Naive thymus-derived CD8-positive, alpha-beta T cell (primary cell): ENCODE measurements around the gene CFD. TPM values are rescaled to one million over a fixed set of nuclear protein-coding genes. Genes with fewer than 3 reads are reported as not detected.

Source experiments
- ATAC-seq, 2 donors: fragments of 150-1000 bp; cut with Tn5 transposase in 1 of 2; sonication (Bioruptor Pico), chemical (Tn5 transposase) in 1 of 2; 1 replicate in 1 of 2; 2 replicates in 1 of 2; pipeline ENCODE4 v1.10.0; 2021; ENCODE audit warnings: mild to moderate bottlenecking in 2 of 2, moderate library complexity in 2 of 2
- POLR2A ChIA-PET: fragments of 350-600 bp; sonication (Branson Sonifier 250); formaldehyde crosslinking; loops from one replicate; lab custom pipeline; 2021; ENCODE audit warnings: antibody characterized with exemption; lab: Charles Lee
- DNase-seq, 10 donors: peaks; one replicate each; pipeline versions ENCODE4 v3.0.0 to v3.0.0-alpha.2; 2020 to 2022
- H3K27ac Mint-ChIP-seq, 10 donors: one replicate each; pipeline ENCODE4 v1.8.0; 2020 to 2022; ENCODE audit warnings: mild to moderate bottlenecking in 10 of 10, mixed read lengths in 10 of 10, moderate library complexity in 4 of 10, inconsistent platforms in 1 of 10
- H3K27me3 Mint-ChIP-seq, 5 donors: one replicate each; pipeline ENCODE4 v1.8.0; 2021 to 2022; ENCODE audit warnings: mixed read lengths in 5 of 5
- H3K36me3 Mint-ChIP-seq, 3 donors: one replicate each; pipeline ENCODE4 v1.8.0; 2020 to 2022; ENCODE audit warnings: mixed read lengths in 3 of 3, mild to moderate bottlenecking in 2 of 3, inconsistent platforms in 1 of 3
- H3K4me1 Mint-ChIP-seq, 4 donors: one replicate each; pipeline ENCODE4 v1.8.0; 2021 to 2022; ENCODE audit warnings: mixed read lengths in 4 of 4
- H3K4me3 Mint-ChIP-seq, 10 donors: one replicate each; pipeline ENCODE4 v1.8.0; 2020 to 2022; ENCODE audit warnings: mild to moderate bottlenecking in 10 of 10, mixed read lengths in 10 of 10, moderate library complexity in 6 of 10, inconsistent platforms in 1 of 10
- H3K9me3 Mint-ChIP-seq, 9 donors: one replicate each; pipeline ENCODE4 v1.8.0; 2020 to 2022; ENCODE audit warnings: mixed read lengths in 9 of 9, mild to moderate bottlenecking in 3 of 9, inconsistent platforms in 1 of 9, moderate library complexity in 1 of 9
- polyA plus RNA-seq, 3 donors: library from polyadenylated mRNA; unstranded; fragments of 300-500 nt; fragmentation: Illumina TruSeq; gene quantifications; one replicate each; pipeline ENCODE4 v1.2.3, GENCODE V29; 2021
- total RNA-seq, 8 experiments: library from RNA in 2 of 8; stranded (reverse) in 2 of 8; gene quantifications; one replicate each; pipeline ENCODE4 v1.2.3 and lab custom pipeline; 2021 to 2026

Gene CFD
- total and polyA plus RNA-seq, 5 experiments from 2014 or later = 2.4 to 10.0 (median 3.9) TPM

DNA sequence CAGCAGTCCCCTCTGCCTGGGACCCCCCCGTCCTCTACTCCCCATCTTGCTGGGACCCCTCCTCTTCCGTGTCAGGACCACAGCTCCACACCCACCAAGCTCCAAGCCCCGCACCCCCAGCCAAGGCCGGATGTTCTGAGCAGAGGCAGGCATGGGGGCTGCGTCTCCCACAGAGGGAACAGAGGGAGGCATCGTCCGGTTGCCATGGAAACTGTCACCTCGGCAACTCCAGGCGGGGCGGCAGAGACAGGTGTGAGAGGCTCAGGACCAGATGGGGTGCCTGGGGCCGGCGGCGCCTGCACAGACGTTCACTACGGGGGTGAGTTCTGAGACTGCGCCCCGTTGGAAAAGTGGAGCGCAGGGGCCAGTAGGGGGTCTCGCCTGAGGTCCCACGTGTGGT lies 39.2 kb downstream of the CFD start:
- Mint-ChIP-seq H3K4me1 (peaks cover 2 to 42% (median 11%) of the 10 kb centered on the region in 4 donors), H3K27ac (peak overlapping the region in 9 of 10 donors; percentile 38 to 92 (median 83)), H3K4me3 (peak overlapping the region in 6 of 10 donors; percentile 7 to 54 (median 44)), H3K9me3 (no peaks in the 10 kb centered on the region), H3K27me3 (peaks cover 0 to 3% (median 0%) of the 10 kb centered on the region in 5 donors), H3K36me3 (peaks cover 0 to 38% (median 4%) of the 10 kb centered on the region in 3 donors)
- DNase-seq = peak in 8 of 10 donors; percentile 47 to 84 (median 63)
- POLR2A ChIA-PET = interaction anchor here (0.7 to 14.3 kb wide), 6 partner anchors 7 to 85 kb away, joined by 3 to 376 read pairs (median 3); no protein-coding TSS in a partner anchor
- peak; percentile 63 to 66 for ATAC-seq

DNA sequence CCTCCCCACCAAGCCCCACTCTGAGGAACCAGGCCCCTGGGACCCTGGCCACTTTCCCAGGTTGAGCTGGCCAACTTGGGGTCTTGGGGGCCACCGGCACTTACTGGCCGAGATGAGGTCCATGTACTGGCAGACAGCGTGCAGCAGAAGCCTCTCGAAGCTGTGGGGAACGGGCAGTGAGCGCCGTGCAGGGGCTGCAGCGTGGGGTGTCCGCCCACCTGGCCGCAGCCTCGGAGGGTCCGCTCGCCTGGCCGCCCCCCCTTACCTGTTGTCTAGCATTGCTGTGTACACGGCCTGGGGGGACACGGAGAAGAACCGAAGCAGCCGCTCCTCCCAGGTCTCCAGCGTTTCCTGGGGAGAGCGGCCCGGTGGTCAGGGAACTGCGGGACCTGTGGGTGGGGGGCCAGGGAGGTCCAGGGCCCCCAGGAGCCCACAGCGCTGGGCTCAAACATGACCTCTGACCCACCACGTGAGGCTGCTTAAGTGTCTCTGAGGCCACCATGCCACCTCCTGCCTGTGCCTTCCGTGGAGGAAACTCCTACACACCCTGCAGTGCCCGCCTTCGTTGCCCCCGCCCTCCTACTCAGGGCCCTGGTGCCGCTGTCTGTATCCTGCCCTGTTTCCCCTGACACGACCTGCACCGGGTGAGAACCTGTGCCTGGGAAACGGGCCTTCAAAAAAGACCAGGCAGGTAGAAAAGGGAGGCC lies 40.0 kb downstream of the CFD start:
- H3K27me3 Mint-ChIP-seq = peaks cover 0 to 3% (median 0%) of the 10 kb centered on the region in 5 donors
- no peaks in the 10 kb centered on the region for H3K9me3 Mint-ChIP-seq
- H3K27ac Mint-ChIP-seq = peak overlapping the region in 3 of 10 donors; percentile 48 to 89 (median 64)
- ATAC-seq = no peak
- peaks cover 0 to 43% (median 4%) of the 10 kb centered on the region in 3 donors for H3K36me3 Mint-ChIP-seq
- H3K4me1 Mint-ChIP-seq = peaks cover 5 to 40% (median 13%) of the 10 kb centered on the region in 4 donors
- H3K4me3 Mint-ChIP-seq = no peak overlapping the region
- POLR2A ChIA-PET = interaction anchor here (1.1 to 14.3 kb wide), 4 partner anchors 7 to 34 kb away, joined by 3 to 376 read pairs (median 79); partner anchors contain the start of genes KISS1R and R3HDM4
- no peak for DNase-seq

DNA sequence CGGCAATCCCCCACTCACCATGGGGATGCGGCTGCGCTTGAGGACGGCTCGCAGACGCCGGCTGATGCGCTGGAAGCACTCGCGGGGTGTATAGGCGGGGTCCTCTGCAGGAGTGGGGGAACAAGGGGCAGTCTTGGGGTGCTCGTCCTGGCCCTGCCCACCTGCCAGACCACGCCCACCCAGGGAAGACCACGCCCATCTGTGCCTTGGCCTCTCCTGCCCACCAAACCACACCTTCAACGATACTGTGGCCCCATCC lies 40.5 kb downstream of the CFD start:
- POLR2A ChIA-PET = interaction anchor here (11.8 to 14.3 kb wide), 2 partner anchors 6 to 17 kb away, joined by 155 to 376 read pairs; partner anchors contain the start of genes KISS1R and R3HDM4
- no peak for DNase-seq

DNA sequence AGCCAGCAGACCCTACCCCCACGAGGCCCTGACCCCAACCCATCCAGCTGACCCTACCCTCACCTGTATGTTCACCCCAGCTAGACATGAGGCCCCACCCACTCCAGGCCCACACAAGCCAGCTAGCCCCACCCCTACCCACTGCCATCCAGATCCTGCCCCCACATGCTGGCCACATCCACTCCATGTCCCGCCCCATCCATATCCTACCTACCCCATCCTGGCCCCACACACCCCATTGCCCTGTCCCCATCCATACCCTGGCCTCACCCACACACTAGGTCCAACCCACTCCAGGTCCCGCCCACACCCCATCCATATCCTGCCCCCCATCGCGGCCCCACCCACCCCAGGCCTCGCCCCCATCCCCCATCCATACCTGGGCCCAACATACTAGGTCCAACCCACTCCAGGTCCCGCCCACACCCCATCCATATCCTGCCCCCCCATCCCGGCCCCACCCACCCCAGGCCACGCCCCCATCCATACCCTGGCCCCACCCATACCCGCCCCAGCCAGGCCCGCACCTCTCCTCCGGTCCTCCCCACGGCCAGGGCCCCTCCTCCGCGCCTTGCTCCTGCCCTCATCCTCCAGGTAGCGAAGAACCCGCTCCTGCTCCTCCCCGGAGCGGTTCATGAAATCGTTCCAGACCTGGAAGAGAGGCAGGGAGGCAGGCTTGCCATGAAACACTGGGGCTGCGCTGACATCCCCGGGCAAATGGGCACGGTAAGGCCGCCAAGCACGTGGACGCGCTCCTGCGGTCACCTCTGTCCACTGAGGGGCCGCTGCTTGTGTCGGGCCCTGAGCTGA lies 41.0 kb downstream of the CFD start:
- ATAC-seq (peak; percentile 33 to 62), DNase-seq (peak in 2 of 10 donors; percentile 39 to 74)
- POLR2A ChIA-PET = interaction anchor here (2.8 to 14.3 kb wide), 5 partner anchors 5 to 37 kb away, joined by 10 to 376 read pairs (median 155); partner anchors contain the start of genes KISS1R, MED16, R3HDM4 and RNU6-9
- peaks cover 0 to 3% (median 0%) of the 10 kb centered on the region in 5 donors for H3K27me3 Mint-ChIP-seq
- no peak overlapping the region for H3K4me3 Mint-ChIP-seq
- H3K4me1 Mint-ChIP-seq = peaks cover 5 to 46% (median 15%) of the 10 kb centered on the region in 4 donors
- H3K36me3 Mint-ChIP-seq = peaks cover 0 to 43% (median 4%) of the 10 kb centered on the region in 3 donors
- H3K27ac Mint-ChIP-seq = peak overlapping the region in 5 of 10 donors; percentile 38 to 83 (median 51)
- no peaks in the 10 kb centered on the region for H3K9me3 Mint-ChIP-seq

More for the DNA sequence above, 40.5 kb downstream of the CFD start:
- Mint-ChIP-seq H3K4me3 (no peak overlapping the region), H3K27ac (peak overlapping the region in 2 of 10 donors; percentile 64 to 83), H3K36me3 (peaks cover 0 to 43% (median 4%) of the 10 kb centered on the region in 3 donors), H3K9me3 (no peaks in the 10 kb centered on the region), H3K27me3 (peaks cover 0 to 3% (median 0%) of the 10 kb centered on the region in 5 donors), H3K4me1 (peaks cover 5 to 43% (median 14%) of the 10 kb centered on the region in 4 donors)
- peak in 1 of 2 donors; percentile 8 for ATAC-seq

DNA sequence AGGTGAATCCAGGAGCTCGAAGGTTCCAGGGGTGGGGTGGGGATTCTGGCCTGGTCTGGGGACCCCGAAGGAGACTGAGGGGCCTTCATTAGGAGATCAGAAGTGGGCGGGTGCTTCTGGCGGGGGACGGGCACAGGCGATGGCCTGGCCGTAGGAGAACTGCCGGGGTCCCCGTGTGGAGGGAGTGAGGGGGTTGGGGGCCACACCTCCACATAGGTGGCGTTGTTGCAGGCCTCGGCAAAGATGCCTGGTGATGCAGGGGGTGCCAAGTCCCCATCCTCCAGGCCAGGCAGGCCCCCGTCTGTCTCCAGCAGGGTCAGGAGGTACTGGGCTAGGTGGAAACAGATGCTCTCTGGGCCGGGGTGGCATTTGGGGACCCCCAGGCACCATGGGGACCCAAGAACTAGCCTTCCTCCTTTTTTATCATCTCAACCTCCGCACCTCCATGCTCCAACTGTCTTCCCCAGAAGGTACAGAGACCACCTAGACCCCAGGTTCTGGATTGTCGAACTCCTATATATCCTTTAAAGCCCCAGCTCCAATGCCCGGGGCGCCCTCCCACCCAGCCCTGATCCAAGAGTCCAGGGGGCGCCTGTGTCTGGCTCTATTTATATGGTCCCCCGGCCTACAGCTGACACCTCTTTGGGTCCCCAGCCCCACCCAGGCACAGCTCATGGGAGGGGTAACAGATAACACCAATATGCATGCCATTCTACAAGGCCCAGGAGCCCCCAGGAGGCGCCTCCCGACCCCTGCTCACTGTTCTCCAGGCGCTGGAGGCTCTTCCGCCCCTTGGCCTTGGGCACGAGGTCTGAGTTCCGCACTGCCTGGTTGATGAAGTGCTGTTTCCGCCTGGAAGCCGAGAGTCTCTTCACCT lies 42.0 kb downstream of the CFD start:
- H3K36me3 Mint-ChIP-seq = peaks cover 0 to 40% (median 4%) of the 10 kb centered on the region in 3 donors
- DNase-seq (no peak), ATAC-seq (no peak)
- peaks cover 5 to 56% (median 24%) of the 10 kb centered on the region in 4 donors for H3K4me1 Mint-ChIP-seq
- POLR2A ChIA-PET = interaction anchor here (0.6 to 14.3 kb wide), 8 partner anchors 5 to 52 kb away, joined by 3 to 376 read pairs (median 14); partner anchors contain the start of genes KISS1R, MED16, R3HDM4 and RNU6-9
- H3K27me3 Mint-ChIP-seq = peaks cover 0 to 3% (median 0%) of the 10 kb centered on the region in 5 donors
- H3K9me3 Mint-ChIP-seq = no peaks in the 10 kb centered on the region
- H3K27ac Mint-ChIP-seq = peak overlapping the region in 8 of 10 donors; percentile 2 to 77 (median 38)
- no peak overlapping the region for H3K4me3 Mint-ChIP-seq

DNA sequence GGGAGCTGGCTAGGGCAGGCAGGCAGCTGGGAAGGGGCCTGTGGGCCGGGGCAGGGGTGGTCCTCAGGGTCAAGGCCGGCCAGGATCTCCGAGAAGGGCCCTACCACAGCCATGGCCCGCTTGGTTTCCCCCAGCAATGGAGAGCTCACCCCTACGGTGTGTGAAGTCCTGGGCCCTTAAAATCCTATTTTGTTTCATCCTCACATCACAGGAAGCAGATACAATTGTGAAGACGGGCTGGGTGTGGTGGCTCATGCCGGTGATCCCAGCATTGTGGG lies 42.6 kb downstream of the CFD start:
- DNase-seq (no peak), ATAC-seq (no peak)
- Mint-ChIP-seq H3K27ac (peak overlapping the region in 5 of 10 donors; percentile 11 to 65 (median 38)), H3K4me3 (no peak overlapping the region), H3K9me3 (no peaks in the 10 kb centered on the region), H3K36me3 (peaks cover 0 to 34% (median under 1%) of the 10 kb centered on the region in 3 donors), H3K4me1 (peaks cover 5 to 62% (median 29%) of the 10 kb centered on the region in 4 donors), H3K27me3 (peaks cover 0 to 3% (median 0%) of the 10 kb centered on the region in 5 donors)
- POLR2A ChIA-PET = interaction anchor here (0.6 to 11.8 kb wide), 7 partner anchors 8 to 52 kb away, joined by 3 to 376 read pairs (median 10); partner anchors contain the start of genes KISS1R, MED16, R3HDM4 and RNU6-9

DNA sequence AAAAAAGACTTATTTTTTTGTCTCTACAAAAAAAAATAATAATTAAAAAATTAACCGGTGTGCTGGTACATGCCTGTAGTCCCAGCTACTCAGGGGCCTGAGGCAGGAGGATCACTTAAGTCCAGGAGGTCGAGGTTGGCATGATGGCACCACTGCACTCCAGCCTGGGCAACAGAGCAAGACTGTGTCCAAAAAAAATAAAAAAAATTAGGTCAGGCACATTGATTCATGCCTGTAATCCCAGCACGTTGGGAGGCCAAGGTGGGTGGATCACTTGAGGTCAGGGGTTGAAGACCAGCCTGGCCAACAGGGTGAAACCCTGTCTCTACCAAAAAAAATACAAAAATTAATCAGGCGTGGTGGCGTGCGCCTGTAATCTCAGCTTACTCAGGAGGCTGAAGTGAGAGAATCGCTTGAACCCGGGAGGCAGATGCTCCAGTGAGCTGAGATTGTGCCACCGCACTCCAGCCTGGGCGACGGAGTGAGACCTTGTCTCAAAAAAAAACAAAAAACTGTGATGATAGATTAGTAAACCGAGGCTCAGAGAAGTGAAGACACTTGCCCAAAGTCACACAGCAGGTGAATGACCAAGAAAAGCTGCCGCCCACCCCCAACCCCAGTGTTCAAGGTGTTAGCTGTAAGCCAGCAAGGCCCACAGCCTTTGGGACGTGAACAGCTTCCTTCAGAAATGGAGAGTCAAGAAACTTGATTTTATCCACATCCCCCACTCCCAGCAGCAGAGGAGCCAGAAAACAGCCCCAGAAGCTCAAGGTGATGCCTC lies 43.2 kb downstream of the CFD start:
- DNase-seq (no peak), ATAC-seq (no peak)
- Mint-ChIP-seq H3K27me3 (peaks cover 0 to 3% (median 0%) of the 10 kb centered on the region in 5 donors), H3K4me3 (peak overlapping the region in 2 of 10 donors; percentile 20 to 26), H3K9me3 (no peaks in the 10 kb centered on the region), H3K4me1 (peaks cover 5 to 68% (median 36%) of the 10 kb centered on the region in 4 donors), H3K36me3 (peaks cover 0 to 30% (median 0%) of the 10 kb centered on the region in 3 donors), H3K27ac (peak overlapping the region in 7 of 10 donors; percentile 34 to 59 (median 48))
- POLR2A ChIA-PET = interaction anchor here (0.6 to 11.8 kb wide), 8 partner anchors 8 to 53 kb away, joined by 3 to 376 read pairs (median 6); partner anchors contain the start of genes KISS1R, MED16, R3HDM4 and RNU6-9

DNA sequence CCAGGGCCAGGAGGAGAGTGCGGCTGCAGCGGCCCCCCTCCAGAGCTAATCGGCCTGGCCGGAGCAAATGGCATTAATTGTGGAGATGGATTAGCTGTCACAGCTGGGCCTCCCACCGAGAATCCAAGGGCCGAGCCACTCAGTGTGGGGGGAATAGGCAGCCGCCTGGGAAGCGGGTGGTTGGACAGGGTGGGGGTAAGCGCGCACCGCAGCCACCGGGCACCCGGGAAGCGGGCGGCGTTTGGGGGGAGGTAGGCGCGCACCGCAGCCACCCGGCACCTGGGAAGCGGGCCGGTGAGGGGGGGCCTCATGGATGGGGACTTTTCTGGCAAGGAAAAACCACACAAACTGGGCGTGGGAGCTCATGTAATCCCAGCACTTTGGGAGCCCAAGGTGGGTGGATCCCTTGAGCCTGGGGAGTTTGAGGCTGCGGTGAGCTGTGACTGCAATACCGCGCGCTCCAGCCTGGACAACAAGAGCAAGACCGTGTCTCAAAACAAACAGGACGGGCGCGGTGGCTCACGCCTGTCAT lies 43.9 kb downstream of the CFD start:
- peaks cover 0 to 3% (median 0%) of the 10 kb centered on the region in 5 donors for H3K27me3 Mint-ChIP-seq
- POLR2A ChIA-PET = interaction anchor here (1.0 to 11.8 kb wide), 4 partner anchors 9 to 30 kb away, joined by 3 to 376 read pairs (median 87); partner anchors contain the start of genes KISS1R, MED16, R3HDM4 and RNU6-9
- no peaks in the 10 kb centered on the region for H3K9me3 Mint-ChIP-seq
- no peak overlapping the region for H3K4me3 Mint-ChIP-seq
- H3K36me3 Mint-ChIP-seq = peaks cover 0 to 24% (median 0%) of the 10 kb centered on the region in 3 donors
- H3K27ac Mint-ChIP-seq = peak overlapping the region in 4 of 10 donors; percentile 46 to 99 (median 52)
- no peak for DNase-seq
- peaks cover 5 to 72% (median 40%) of the 10 kb centered on the region in 4 donors for H3K4me1 Mint-ChIP-seq
- ATAC-seq = no peak

DNA sequence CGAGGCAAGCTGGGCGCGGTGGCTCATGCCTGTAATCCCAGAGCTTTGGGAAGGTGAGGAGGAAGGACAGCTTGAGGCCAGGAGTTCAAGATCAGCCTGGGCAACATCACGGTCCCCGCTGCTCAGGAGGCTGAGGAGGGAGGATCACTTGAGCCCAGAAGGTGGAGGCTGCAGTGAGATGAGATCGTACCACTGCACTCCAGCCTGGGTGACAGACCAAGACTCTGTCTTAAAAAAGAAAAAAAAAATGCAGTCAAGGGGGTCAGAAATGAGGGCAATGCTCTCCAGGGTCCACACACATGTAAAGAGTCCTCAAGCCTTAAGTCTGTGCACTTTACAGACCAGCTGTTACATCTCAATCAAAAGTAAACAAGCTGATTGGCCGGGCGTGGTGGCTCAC lies 45.1 kb downstream of the CFD start:
- no peaks in the 10 kb centered on the region for H3K9me3 Mint-ChIP-seq
- peaks cover 12 to 77% (median 50%) of the 10 kb centered on the region in 4 donors for H3K4me1 Mint-ChIP-seq
- ATAC-seq (no peak), DNase-seq (no peak)
- POLR2A ChIA-PET = interaction anchor here (0.7 to 11.8 kb wide), 5 partner anchors 10 to 1137 kb away, joined by 4 to 376 read pairs (median 19); partner anchors contain the start of genes KISS1R, MED16, R3HDM4 and RNU6-9
- H3K4me3 Mint-ChIP-seq = peak overlapping the region in 6 of 10 donors; percentile 13 to 78 (median 38)
- no peaks in the 10 kb centered on the region for H3K27me3 Mint-ChIP-seq
- peak overlapping the region; percentile 51 to 100 (median 99) for H3K27ac Mint-ChIP-seq
- H3K36me3 Mint-ChIP-seq = peaks cover 0 to 20% (median 3%) of the 10 kb centered on the region in 3 donors

DNA sequence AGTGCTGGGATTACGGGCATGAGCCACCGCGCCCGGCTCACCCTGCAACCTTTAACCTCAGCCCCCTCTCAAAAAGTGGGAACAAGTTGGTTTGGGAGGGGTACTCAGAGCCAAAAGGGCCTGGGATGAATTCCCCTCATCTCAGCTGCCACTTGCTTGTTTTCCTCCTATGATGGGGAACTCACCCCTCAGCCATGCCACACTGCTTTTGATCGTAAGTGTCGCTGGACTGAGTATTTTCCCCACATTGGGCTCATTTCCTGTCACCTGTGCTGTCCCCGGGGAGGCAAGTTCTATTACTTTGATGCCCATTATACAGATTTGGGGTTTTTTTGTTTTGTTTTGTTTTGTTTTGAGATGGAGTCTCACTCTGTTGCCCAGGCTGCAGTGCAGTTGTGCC lies 47.0 kb downstream of the CFD start:
- ATAC-seq (no peak), DNase-seq (no peak)
- H3K9me3 Mint-ChIP-seq = no peaks in the 10 kb centered on the region
- peaks cover 14 to 74% (median 63%) of the 10 kb centered on the region in 4 donors for H3K4me1 Mint-ChIP-seq
- H3K36me3 Mint-ChIP-seq = peaks cover 0 to 23% (median 7%) of the 10 kb centered on the region in 3 donors
- POLR2A ChIA-PET = interaction anchor here (0.7 to 11.8 kb wide), 11 partner anchors 11 to 363 kb away, joined by 3 to 376 read pairs (median 6); partner anchors contain the start of genes CIRBP, KISS1R, MED16 and R3HDM4
- peak overlapping the region; percentile 99 to 100 (median 100) for H3K27ac Mint-ChIP-seq
- no peaks in the 10 kb centered on the region for H3K27me3 Mint-ChIP-seq
- peak overlapping the region; percentile 16 to 91 (median 80) for H3K4me3 Mint-ChIP-seq
